GM21825 (cell line): ENCODE measurements around the gene RASGRP1.

ENCODE experiments used
- ATAC-seq: cut with Tn5 transposase; IDR thresholded peaks from one replicate; pipeline ENCODE4 v1.9.1; 2021; ENCODE audit warnings: mild to moderate bottlenecking, moderate library complexity; ENCODE audit not compliant: unreplicated experiment

The RASGRP1 gene

DNA sequence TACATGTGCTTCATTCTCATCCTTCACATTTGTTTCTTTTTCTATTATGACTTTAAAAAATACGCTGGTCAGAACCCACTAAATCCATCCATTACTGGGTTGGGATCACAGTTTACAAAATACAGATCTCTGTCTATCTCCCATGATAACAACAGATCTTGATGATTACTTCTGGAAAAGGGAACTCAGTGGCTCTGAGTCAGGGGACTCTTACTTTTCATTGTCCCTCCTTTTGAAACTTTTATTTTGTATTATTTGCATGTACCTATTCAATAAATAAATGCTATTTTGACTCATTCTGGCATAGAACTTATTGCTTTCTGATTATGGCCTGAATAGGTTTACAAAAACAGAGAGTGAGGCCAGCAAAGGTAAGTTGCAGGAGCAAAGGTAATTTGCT, 11.6 kb upstream of the RASGRP1 start:
- no peak for ATAC-seq

- ATAC-seq, result no peak
These were observed 665 bp upstream of the RASGRP1 start for GRCh38 chr15:38565287-38565670.

- peak; percentile 54 for ATAC-seq
These were observed 693 bp downstream of the RASGRP1 start for GRCh38 chr15:38563723-38564519.

- ATAC-seq, result no peak
These were observed 2.3 kb downstream of the RASGRP1 start for GRCh38 chr15:38562278-38562677.

GRCh38 chr15:38560456-38560926, 4.1 kb downstream of the RASGRP1 start:
- no peak for ATAC-seq

DNA sequence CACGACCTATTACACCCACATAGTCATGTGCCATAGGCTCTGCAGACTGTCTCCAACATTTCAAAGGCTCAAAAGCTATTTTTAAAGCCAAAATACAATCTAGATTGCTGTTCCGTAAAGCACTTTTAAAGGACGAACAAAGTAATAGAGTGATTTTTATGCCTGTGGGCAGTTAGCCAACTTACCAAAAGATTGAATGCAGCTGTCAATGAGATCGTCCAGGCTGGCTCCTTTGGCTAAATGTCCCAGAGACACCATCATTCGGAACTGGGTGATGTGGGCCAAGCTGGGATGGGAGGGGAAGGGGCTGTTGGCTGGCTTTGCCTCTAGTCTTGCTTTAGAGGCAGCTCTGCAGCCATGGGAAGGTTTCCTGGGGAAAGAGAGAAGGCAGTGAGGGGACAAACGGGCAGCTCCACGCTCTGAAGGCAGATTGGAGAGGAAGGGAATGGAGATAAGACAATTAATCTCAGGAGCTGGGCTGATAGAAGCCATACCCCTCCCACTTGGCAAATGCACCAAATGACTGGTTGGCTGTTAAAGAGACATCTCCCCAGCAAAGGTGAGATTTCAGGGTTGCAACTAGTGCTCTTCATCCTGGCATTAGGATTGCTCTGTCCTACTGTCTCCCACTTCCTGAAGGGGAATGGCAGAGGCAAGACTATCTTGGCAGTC, 4.8 kb downstream of the RASGRP1 start:
- ATAC-seq, result no peak

- ATAC-seq, result no peak
These were observed 5.5 kb downstream of the RASGRP1 start for GRCh38 chr15:38559131-38559530.

GRCh38 chr15:38558372-38559059, 6.1 kb downstream of the RASGRP1 start:
- ATAC-seq, result no peak

- no peak for ATAC-seq
These were observed 6.7 kb downstream of the RASGRP1 start for GRCh38 chr15:38557921-38558320.

GRCh38 chr15:38555686-38556334, 8.8 kb downstream of the RASGRP1 start:
- no peak for ATAC-seq

GRCh38 chr15:38554354-38554753, 10.3 kb downstream of the RASGRP1 start:
- ATAC-seq, result peak; percentile 70

DNA sequence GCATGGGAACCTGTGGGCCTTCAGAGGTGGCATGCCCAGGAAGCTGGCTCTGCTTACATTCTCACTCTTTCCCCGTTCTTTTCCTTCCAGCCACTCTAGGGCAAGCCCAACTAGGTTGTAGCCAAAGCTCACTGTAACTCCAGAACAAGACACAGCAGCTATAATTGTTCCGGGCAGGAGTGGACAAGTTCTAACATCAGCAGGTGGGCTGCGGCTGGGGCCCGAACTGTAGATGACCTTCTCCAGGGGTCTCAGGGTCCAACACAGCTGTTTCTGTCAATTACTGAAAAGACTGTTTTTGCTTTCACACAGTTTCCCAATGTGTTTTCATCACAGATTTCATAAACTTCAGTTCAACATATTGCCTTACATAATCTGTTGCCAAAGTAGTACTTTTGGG, 11.5 kb downstream of the RASGRP1 start:
- ATAC-seq, result no peak

GRCh38 chr15:38551720-38552648, 12.6 kb downstream of the RASGRP1 start:
- ATAC-seq, result no peak

DNA sequence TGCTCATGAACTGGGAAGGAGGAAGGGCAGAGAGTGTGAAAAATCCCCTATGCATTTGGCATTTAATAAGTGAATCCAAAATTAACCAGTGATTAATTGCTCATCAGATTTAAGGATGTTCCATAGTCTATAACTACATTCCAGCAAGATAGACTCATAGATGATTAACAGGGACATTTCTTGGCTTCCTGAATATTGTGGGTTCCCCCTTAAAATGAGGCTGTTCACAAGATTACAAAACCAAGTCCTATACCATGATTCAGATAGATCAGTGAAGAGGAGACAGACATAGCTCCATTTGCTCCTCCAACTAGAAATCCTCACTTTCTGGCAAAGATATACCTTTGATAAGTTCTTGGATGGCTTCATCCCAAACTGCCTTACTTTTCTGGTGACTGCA, 15.4 kb downstream of the RASGRP1 start:
- no peak for ATAC-seq

GRCh38 chr15:38547255-38547997, 17.2 kb downstream of the RASGRP1 start:
- ATAC-seq, result no peak

GRCh38 chr15:38545179-38545578, 19.4 kb downstream of the RASGRP1 start:
- no peak for ATAC-seq

DNA sequence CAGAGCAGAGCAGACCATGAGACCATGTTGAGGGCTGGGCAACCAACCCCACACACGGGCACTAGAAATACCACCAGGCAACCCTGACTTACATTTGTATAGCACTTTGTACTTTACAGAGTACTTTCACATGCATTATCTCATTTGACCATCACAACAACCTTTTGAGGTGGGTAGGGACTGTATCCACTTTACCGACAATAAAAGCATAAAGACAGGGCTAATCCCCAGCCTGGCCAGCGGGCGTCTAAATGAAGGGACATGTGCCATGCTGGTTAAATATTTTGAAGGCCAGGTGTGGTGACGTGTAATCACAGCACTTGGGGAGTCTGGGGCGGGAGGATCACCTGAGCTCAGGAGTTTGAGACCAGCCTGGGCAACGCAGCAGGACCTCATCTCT, 23.6 kb downstream of the RASGRP1 start:
- ATAC-seq, result no peak

DNA sequence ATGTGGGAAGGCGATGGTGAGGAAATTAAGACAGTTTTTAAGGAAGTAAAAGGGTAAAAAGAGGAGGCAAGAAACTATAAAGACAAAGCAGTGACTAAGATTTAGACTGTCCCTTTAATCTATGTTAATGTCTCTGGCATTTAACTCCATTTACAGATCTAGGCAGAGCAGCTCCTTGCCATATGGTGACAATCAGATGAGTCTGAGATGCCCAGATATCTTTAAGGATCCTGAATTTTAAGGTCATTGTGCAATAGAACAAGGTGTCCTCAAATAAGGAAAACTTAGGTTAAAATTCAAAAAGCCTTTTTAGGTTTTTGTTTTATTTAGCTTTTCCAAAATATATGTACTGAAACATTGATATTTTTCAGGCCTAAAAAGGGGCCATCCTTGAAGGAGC, 24.1 kb downstream of the RASGRP1 start:
- ATAC-seq, result no peak

GRCh38 chr15:38539008-38539343, 25.6 kb downstream of the RASGRP1 start:
- no peak for ATAC-seq
